GM12878 (cell line): ENCODE measurements around the gene MYD88. TPM values are rescaled to one million over a fixed set of nuclear protein-coding genes. Genes with fewer than 3 reads are reported as not detected.

Experiments used
- ATAC-seq: fragments of 200-7000 bp; cut with Tn5 transposase; 3 replicates; pipeline ENCODE4 v1.9.1; 2020; ENCODE audit warnings: mild to moderate bottlenecking, moderate library complexity
- BruUV-seq: library from RNA; stranded (reverse); fragments of 400-500 nt; replicated peaks from 2 replicates; lab custom pipeline; 2021; lab: Mats Ljungman, UMichigan
- CTCF ChIA-PET: fragments of 300-600 bp; sonication (Branson Sonifier 250); formaldehyde crosslinking; extraction: SDS; loops from one replicate; lab custom pipeline; 2021; ENCODE audit warnings: inconsistent platforms; lab: Yijun Ruan, JAX
- POLR2A ChIA-PET: fragments of 350-600 bp; formaldehyde crosslinking; extraction: SDS; loops from one replicate; lab custom pipeline; 2021; ENCODE audit warnings: inconsistent platforms; lab: Charles Lee
- RAD21 ChIA-PET: fragments of 300-600 bp; sonication (Branson Sonifier 250); formaldehyde crosslinking; loops from one replicate; lab custom pipeline; 2023; ENCODE audit warnings: antibody characterized with exemption; ENCODE audit not compliant: unreplicated experiment; lab: Charles Lee
- SMC1A ChIA-PET: fragments of 300-600 bp; sonication (Branson Sonifier 250); formaldehyde crosslinking; loops from one replicate; lab custom pipeline; 2023; ENCODE audit not compliant: unreplicated experiment, uncharacterized antibody; lab: Charles Lee
- DNase-seq: peaks from one replicate; pipeline ENCODE4 v3.0.0-alpha.2; 2011; ENCODE audit warnings: low read depth, low spot score
- FAIRE-seq: peaks from 3 replicates; lab custom pipeline; 2011; peaks lifted over from hg19 to GRCh38; lab: Jason Lieb, UNC
- H2AFZ ChIP-seq: 2 replicates; pipeline ENCODE4 v1.6.0; 2011; ENCODE audit warnings: low read depth, low read length, control low read depth; ENCODE audit not compliant: control insufficient read depth
- H3K27ac ChIP-seq: 2 replicates; pipeline ENCODE4 v1.5.1; 2011; ENCODE audit warnings: control low read depth; ENCODE audit not compliant: control insufficient read depth, insufficient read depth
- H3K27me3 ChIP-seq, 2 experiments: replicated peaks in 1 of 2; 2 replicates each; pipeline versions ENCODE4 v1.6.0 to v1.6.1; 2011; ENCODE audit warnings: low read length in 1 of 2; ENCODE audit not compliant: control insufficient read depth in 2 of 2, insufficient read depth in 2 of 2
- H3K36me3 ChIP-seq, 2 experiments: 2 replicates each; pipeline ENCODE4 v1.5.1; 2011; ENCODE audit warnings: low read length in 1 of 2; ENCODE audit not compliant: control insufficient read depth in 2 of 2, insufficient read depth in 2 of 2
- H3K4me1 ChIP-seq: 2 replicates; pipeline ENCODE4 v1.6.1; 2011; ENCODE audit warnings: mild to moderate bottlenecking, low read length, moderate library complexity, mixed read lengths; ENCODE audit not compliant: control insufficient read depth, insufficient read depth
- H3K4me2 ChIP-seq: 2 replicates; pipeline ENCODE4 v1.6.0; 2011; ENCODE audit warnings: control low read depth; ENCODE audit not compliant: control insufficient read depth, insufficient read depth
- H3K4me3 ChIP-seq: fragments of 200-600 bp; sonication (generic); 2 replicates; pipeline ENCODE4 v1.5.1; 2016
- H3K79me2 ChIP-seq: 2 replicates; pipeline ENCODE4 v1.6.0; 2011; ENCODE audit warnings: low read length; ENCODE audit not compliant: control insufficient read depth, insufficient read depth
- H3K9ac ChIP-seq: 2 replicates; pipeline ENCODE4 v1.8.0; 2011; ENCODE audit warnings: low read length, control low read depth, mixed read lengths; ENCODE audit not compliant: control insufficient read depth, insufficient read depth
- H3K9me3 ChIP-seq: replicated peaks from 3 replicates; pipeline ENCODE4 v1.5.1; 2011; ENCODE audit warnings: mild to moderate bottlenecking, low read length; ENCODE audit not compliant: control insufficient read depth, insufficient read depth
- H4K20me1 ChIP-seq: 2 replicates; pipeline ENCODE4 v1.6.0; 2011; ENCODE audit not compliant: control insufficient read depth, insufficient read depth
- CBX5 ChIP-seq: sonication (generic); IDR thresholded peaks from 2 replicates; pipeline ENCODE4 v1.6.1; 2016; ENCODE audit warnings: low read depth, moderate library complexity, mild to moderate bottlenecking, inconsistent platforms
- HCFC1 ChIP-seq: fragments of 150-350 bp; IDR thresholded peaks from 2 replicates; pipeline ENCODE4 v1.6.1; 2014; ENCODE audit warnings: low read length
- HDAC6 ChIP-seq: fragments of 200-600 bp; sonication (generic); IDR thresholded peaks from one replicate; pipeline ENCODE4 v1.8.0; 2017; ENCODE audit warnings: antibody characterized with exemption; ENCODE audit not compliant: unreplicated experiment
- NR2C2 ChIP-seq: IDR thresholded peaks from 2 replicates; pipeline ENCODE4 v1.6.1; 2011; ENCODE audit warnings: borderline replicate concordance, low read depth; ENCODE audit not compliant: control insufficient read depth, insufficient read length
- PAX5 ChIP-seq: IDR thresholded peaks from 2 replicates; pipeline ENCODE4 v1.6.1; 2011; ENCODE audit warnings: low read depth, low read length, borderline replicate concordance
- USF2 ChIP-seq: IDR thresholded peaks from 2 replicates; pipeline ENCODE4 v1.6.1; 2011; ENCODE audit warnings: low read depth, low read length, improper control_type of control experiment, borderline replicate concordance
- ZZZ3 ChIP-seq: IDR thresholded peaks from 2 replicates; pipeline ENCODE4 v1.6.1; 2011; ENCODE audit warnings: low read depth; ENCODE audit not compliant: control insufficient read depth, insufficient read length
- WGBS: methylation state at CpG from one replicate; pipeline ENCODE4 v1.1.6; 2016; ENCODE audit warnings: low lambda C conversion rate; ENCODE audit not compliant: insufficient replicate concordance, insufficient coverage; ENCODE audit errors: missing lambda C conversion rate; 5-methylcytosine and 5-hydroxymethylcytosine counted together
- in situ Hi-C: fragments of 300-500 bp; cut with MboI; formaldehyde crosslinking; loops from 9 replicates; pipeline ENCODE4 v1.14.3; 2018; ENCODE audit warnings: mixed read lengths
- intact Hi-C: fragments of 100-400 bp; cut with micrococcal nuclease; formaldehyde crosslinking; loops from one replicate; pipeline ENCODE4 v1.14.2; 2022; ENCODE audit not compliant: unreplicated experiment
- polyA plus RNA-seq, 11 experiments: library from polyadenylated mRNA; depleted of rRNA in 4 of 11; unstranded in 6 of 11; stranded (reverse) in 5 of 11; fragments of >200 nt; fragmentation: Nextera tagmentation in 4 of 11; fragmentation: Illumina TruSeq in 1 of 11; extraction: Ambion mirVana in 4 of 11; extraction: Trizol in 1 of 11; gene quantifications; 1 replicate in 1 of 11; 2 replicates in 10 of 11; pipeline versions ENCODE4 v1.2.1 to v1.2.3, GENCODE V29; 2011 to 2016; ENCODE audit warnings: inconsistent platforms in 2 of 11, missing spikeins in 2 of 11, low read depth in 1 of 11
- total RNA-seq, 4 experiments: library from RNA; depleted of rRNA in 3 of 4; stranded (reverse); fragments of >200 nt in 3 of 4; fragmentation: Illumina TruSeq in 1 of 4; extraction: Trizol in 1 of 4; gene quantifications; 2 replicates each; pipeline versions ENCODE4 v1.2.1 to v1.2.3, GENCODE V29; 2013 to 2021
- TF ChIP-seq, protein P1 (sequence below): fragments of 450-650 bp; formaldehyde crosslinking; IDR thresholded peaks from 2 replicates; pipeline ENCODE4 v1.4.0; 2022; ENCODE audit warnings: mild to moderate bottlenecking, moderate library complexity
- TF ChIP-seq, protein P2 (sequence below): fragments of 450-650 bp; IDR thresholded peaks from 2 replicates; pipeline ENCODE4 v1.6.1; 2017; ENCODE audit warnings: mild to moderate bottlenecking, low read depth, inconsistent platforms; ENCODE audit not compliant: poor library complexity, severe bottlenecking
- TF ChIP-seq, protein P3 (sequence below): fragments of 450-650 bp; IDR thresholded peaks from 2 replicates; pipeline ENCODE4 v1.6.1; 2017; ENCODE audit warnings: antibody characterized with exemption, mild to moderate bottlenecking, moderate library complexity
- TF ChIP-seq, protein P4 (sequence below): fragments of 450-650 bp; IDR thresholded peaks from 2 replicates; pipeline ENCODE4 v1.6.1; 2016; ENCODE audit warnings: mild to moderate bottlenecking

Gene MYD88
- total and polyA plus RNA-seq, 10 of the 15 experiments (the other 5 are each of a cell fraction or from before 2014, with no cell fraction given), result 5.5 to 84.8 (median 67.5) TPM

GRCh38 chr3:38143511-38143910, 5.0 kb downstream of the MYD88 start (continued):
- TF ChIP-seq, protein P1, sequence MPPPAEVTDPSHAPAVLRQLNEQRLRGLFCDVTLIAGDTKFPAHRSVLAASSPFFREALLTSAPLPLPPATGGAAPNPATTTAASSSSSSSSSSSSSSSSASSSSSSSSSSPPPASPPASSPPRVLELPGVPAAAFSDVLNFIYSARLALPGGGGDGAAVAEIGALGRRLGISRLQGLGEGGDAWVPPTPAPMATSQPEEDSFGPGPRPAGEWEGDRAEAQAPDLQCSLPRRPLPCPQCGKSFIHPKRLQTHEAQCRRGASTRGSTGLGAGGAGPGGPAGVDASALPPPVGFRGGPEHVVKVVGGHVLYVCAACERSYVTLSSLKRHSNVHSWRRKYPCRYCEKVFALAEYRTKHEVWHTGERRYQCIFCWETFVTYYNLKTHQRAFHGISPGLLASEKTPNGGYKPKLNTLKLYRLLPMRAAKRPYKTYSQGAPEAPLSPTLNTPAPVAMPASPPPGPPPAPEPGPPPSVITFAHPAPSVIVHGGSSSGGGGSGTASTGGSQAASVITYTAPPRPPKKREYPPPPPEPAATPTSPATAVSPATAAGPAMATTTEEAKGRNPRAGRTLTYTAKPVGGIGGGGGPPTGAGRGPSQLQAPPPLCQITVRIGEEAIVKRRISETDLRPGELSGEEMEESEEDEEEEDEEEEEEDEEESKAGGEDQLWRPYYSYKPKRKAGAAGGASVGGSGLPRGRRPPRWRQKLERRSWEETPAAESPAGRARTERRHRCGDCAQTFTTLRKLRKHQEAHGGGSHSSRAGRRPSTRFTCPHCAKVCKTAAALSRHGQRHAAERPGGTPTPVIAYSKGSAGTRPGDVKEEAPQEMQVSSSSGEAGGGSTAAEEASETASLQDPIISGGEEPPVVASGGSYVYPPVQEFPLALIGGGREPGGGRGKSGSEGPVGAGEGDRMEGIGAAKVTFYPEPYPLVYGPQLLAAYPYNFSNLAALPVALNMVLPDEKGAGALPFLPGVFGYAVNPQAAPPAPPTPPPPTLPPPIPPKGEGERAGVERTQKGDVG (CRISPR knock-in tag), result no peak
- TF ChIP-seq, protein P2, sequence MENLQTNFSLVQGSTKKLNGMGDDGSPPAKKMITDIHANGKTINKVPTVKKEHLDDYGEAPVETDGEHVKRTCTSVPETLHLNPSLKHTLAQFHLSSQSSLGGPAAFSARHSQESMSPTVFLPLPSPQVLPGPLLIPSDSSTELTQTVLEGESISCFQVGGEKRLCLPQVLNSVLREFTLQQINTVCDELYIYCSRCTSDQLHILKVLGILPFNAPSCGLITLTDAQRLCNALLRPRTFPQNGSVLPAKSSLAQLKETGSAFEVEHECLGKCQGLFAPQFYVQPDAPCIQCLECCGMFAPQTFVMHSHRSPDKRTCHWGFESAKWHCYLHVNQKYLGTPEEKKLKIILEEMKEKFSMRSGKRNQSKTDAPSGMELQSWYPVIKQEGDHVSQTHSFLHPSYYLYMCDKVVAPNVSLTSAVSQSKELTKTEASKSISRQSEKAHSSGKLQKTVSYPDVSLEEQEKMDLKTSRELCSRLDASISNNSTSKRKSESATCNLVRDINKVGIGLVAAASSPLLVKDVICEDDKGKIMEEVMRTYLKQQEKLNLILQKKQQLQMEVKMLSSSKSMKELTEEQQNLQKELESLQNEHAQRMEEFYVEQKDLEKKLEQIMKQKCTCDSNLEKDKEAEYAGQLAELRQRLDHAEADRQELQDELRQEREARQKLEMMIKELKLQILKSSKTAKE, result no peak

GRCh38 chr3:38146504-38146903, 8.0 kb downstream of the MYD88 start:
- FAIRE-seq, result no peak
- 75% methylated on average over 2 of the region's 2 CpGs for WGBS
- TF ChIP-seq NR2C2 (no peak), USF2 (no peak), HDAC6 (no peak), CBX5 (no peak), ZZZ3 (no peak), PAX5 (no peak), HCFC1 (no peak)
- TF ChIP-seq, protein P3, sequence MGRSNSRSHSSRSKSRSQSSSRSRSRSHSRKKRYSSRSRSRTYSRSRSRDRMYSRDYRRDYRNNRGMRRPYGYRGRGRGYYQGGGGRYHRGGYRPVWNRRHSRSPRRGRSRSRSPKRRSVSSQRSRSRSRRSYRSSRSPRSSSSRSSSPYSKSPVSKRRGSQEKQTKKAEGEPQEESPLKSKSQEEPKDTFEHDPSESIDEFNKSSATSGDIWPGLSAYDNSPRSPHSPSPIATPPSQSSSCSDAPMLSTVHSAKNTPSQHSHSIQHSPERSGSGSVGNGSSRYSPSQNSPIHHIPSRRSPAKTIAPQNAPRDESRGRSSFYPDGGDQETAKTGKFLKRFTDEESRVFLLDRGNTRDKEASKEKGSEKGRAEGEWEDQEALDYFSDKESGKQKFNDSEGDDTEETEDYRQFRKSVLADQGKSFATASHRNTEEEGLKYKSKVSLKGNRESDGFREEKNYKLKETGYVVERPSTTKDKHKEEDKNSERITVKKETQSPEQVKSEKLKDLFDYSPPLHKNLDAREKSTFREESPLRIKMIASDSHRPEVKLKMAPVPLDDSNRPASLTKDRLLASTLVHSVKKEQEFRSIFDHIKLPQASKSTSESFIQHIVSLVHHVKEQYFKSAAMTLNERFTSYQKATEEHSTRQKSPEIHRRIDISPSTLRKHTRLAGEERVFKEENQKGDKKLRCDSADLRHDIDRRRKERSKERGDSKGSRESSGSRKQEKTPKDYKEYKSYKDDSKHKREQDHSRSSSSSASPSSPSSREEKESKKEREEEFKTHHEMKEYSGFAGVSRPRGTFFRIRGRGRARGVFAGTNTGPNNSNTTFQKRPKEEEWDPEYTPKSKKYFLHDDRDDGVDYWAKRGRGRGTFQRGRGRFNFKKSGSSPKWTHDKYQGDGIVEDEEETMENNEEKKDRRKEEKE, result no peak
- TF ChIP-seq, protein P4, sequence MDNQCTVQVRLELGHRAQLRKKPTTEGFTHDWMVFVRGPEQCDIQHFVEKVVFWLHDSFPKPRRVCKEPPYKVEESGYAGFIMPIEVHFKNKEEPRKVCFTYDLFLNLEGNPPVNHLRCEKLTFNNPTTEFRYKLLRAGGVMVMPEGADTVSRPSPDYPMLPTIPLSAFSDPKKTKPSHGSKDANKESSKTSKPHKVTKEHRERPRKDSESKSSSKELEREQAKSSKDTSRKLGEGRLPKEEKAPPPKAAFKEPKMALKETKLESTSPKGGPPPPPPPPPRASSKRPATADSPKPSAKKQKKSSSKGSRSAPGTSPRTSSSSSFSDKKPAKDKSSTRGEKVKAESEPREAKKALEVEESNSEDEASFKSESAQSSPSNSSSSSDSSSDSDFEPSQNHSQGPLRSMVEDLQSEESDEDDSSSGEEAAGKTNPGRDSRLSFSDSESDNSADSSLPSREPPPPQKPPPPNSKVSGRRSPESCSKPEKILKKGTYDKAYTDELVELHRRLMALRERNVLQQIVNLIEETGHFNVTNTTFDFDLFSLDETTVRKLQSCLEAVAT, result no peak

More at GRCh38 chr3:38146504-38146903, 8.0 kb downstream of the MYD88 start:
- in situ Hi-C loops (no loop called here), intact Hi-C loops (no loop called here)
- H3K27ac ChIP-seq, result no peak overlapping the region
- SMC1A ChIA-PET, result no interaction called here
- no peaks in the 10 kb centered on the region for H4K20me1 ChIP-seq
- no TSS peak for BruUV-seq
- H2AFZ ChIP-seq, result no peak overlapping the region
- H3K79me2 ChIP-seq, result peaks cover under 1% of the 10 kb centered on the region; the same call in 1 of the 2 replicates
- peaks cover 18% of the 10 kb centered on the region for H3K4me1 ChIP-seq
- RAD21 ChIA-PET, result no interaction called here
- peaks cover 0 to 11% of the 10 kb centered on the region in 2 experiments; a peak in 1 of 4 replicates for H3K36me3 ChIP-seq
- H3K27me3 ChIP-seq, result no peaks in the 10 kb centered on the region
- POLR2A ChIA-PET, result no interaction called here
- H3K9ac ChIP-seq, result no peak overlapping the region
- no peak overlapping the region for H3K4me2 ChIP-seq
- peaks cover 9% of the 10 kb centered on the region; the same call in 2 of the 3 replicates for H3K9me3 ChIP-seq
- DNase-seq, result no peak
- ATAC-seq, result no peak
- CTCF ChIA-PET, result no interaction called here
- no peak overlapping the region for H3K4me3 ChIP-seq
